ENCODE results near the gene C1orf116. TPM values are rescaled to one million over a fixed set of nuclear protein-coding genes. Genes with fewer than 3 reads are reported as not detected.

The C1orf116 gene
- polyA plus RNA-seq, 1 of the 3 experiments (the other 2 are of a cell fraction), result 0.02 TPM

DNA sequence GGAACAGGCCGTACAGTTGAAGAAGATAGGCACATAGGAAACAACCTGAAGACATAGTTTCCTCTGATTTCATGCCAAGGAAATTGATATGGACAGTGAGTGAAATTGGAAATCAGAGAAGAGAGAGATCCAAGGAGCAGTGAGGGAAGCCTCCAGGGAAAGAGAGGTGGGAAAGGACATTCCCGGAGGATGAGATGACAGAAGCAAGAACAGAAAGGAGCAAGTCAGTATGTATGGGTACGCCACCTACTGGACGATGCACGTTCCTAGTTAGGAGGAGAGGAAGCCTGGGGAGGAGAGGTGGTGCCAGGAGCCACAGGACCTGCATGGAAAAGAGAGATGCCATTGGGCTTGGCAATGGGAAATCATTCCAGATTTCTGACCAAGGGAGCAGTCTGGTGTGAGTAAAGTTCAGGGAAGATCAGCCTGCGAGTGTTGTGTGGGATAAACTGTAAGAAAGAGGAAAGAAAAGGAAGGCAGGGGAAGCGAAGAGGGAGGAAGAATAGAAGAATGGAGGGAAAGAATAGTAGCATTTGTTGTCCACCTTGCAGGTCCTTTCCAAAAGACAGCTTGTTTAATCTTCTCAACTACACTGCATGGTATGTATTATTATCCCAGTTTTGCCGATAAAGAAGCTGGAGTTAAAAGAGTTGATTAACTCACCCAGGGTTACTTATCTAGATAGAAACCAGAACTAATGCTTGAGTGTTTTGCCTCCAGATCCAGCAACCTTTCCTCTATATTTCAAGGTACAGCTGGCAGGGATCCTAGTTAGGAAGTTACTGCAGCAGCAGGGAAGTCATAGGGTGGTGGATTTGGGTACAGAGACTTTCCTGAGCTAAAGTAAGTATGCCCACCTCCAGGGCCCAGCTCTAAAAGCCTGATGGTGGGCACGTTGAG is 27.4 kb downstream of the C1orf116 start:
- Histone ChIP-seq H3K9me3 (no peaks in the 10 kb centered on the region), H3K4me1 (ENCODE audit: control insufficient read depth in 1 of 2, insufficient read depth in 2 of 2, low read depth in 1 of 2, low read length in 1 of 2) (peaks cover 6 to 10% of the 10 kb centered on the region in 2 experiments; a peak in 2 of 4 replicates), H2AFZ (ENCODE audit: low read depth) (no peak overlapping the region; the same call in 1 of the 2 replicates), H4K20me1 (ENCODE audit: insufficient read depth) (no peaks in the 10 kb centered on the region), H3K4me3 (ENCODE audit: low read depth in 2 of 2, low read length in 1 of 2) (no peak overlapping the region), H3K9me2 (no peaks in the 10 kb centered on the region), H3K27ac (ENCODE audit: low read depth in 2 of 2, low read length in 1 of 2) (no peak overlapping the region), H3K27me3 (ENCODE audit: insufficient read depth) (no peaks in the 10 kb centered on the region), H3K4me2 (no peak overlapping the region), H3K36me3 (replicated peaks in 1 of 2; ENCODE audit: control insufficient read depth in 1 of 2, insufficient read depth in 2 of 2, low read length in 1 of 2) (no peaks in the 10 kb centered on the region), H3F3A (replicated peaks; ENCODE audit: insufficient read depth) (no peaks in the 10 kb centered on the region), H3K9ac (no peak overlapping the region), H3K79me2 (ENCODE audit: insufficient read depth) (no peaks in the 10 kb centered on the region)
- ChIA-PET CTCF (interaction anchor here (0.8 to 4.3 kb wide), 23 partner anchors 9 to 494 kb away, joined by 3 to 39 read pairs (median 4); no protein-coding TSS in a partner anchor), POLR2A (no interaction called here)
- TF ChIP-seq, protein P1, sequence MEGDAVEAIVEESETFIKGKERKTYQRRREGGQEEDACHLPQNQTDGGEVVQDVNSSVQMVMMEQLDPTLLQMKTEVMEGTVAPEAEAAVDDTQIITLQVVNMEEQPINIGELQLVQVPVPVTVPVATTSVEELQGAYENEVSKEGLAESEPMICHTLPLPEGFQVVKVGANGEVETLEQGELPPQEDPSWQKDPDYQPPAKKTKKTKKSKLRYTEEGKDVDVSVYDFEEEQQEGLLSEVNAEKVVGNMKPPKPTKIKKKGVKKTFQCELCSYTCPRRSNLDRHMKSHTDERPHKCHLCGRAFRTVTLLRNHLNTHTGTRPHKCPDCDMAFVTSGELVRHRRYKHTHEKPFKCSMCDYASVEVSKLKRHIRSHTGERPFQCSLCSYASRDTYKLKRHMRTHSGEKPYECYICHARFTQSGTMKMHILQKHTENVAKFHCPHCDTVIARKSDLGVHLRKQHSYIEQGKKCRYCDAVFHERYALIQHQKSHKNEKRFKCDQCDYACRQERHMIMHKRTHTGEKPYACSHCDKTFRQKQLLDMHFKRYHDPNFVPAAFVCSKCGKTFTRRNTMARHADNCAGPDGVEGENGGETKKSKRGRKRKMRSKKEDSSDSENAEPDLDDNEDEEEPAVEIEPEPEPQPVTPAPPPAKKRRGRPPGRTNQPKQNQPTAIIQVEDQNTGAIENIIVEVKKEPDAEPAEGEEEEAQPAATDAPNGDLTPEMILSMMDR (IDR thresholded peaks at IDR 0.05), result peak; percentile 74
- TF ChIP-seq IRF3 (IDR thresholded peaks at IDR 0.05; ENCODE audit: low read depth, low read length), result no peak
- 0 out of 2 replicates have a peak, but pooled peaks have one; percentile 31 for TF ChIP-seq RAD21 (IDR thresholded peaks at IDR 0.05; ENCODE audit: low read length)
- peak; percentile 51 for DNase-seq
- WGBS (ENCODE audit: low lambda C conversion rate), result 32% methylated on average over 9 of the region's 9 CpGs

- Histone ChIP-seq H3K4me2 (no peak overlapping the region), H3F3A (replicated peaks; ENCODE audit: insufficient read depth) (no peaks in the 10 kb centered on the region), H3K9me2 (no peaks in the 10 kb centered on the region), H3K36me3 (replicated peaks in 1 of 2; ENCODE audit: control insufficient read depth in 1 of 2, insufficient read depth in 2 of 2, low read length in 1 of 2) (no peaks in the 10 kb centered on the region), H2AFZ (ENCODE audit: low read depth) (no peak overlapping the region), H3K9ac (no peak overlapping the region), H3K4me1 (ENCODE audit: control insufficient read depth in 1 of 2, insufficient read depth in 2 of 2, low read depth in 1 of 2, low read length in 1 of 2) (peaks cover 6 to 10% of the 10 kb centered on the region in 2 experiments; a peak in 2 of 4 replicates), H3K79me2 (ENCODE audit: insufficient read depth) (no peaks in the 10 kb centered on the region), H3K9me3 (no peaks in the 10 kb centered on the region), H3K27me3 (ENCODE audit: insufficient read depth) (no peaks in the 10 kb centered on the region), H3K4me3 (ENCODE audit: low read depth in 2 of 2, low read length in 1 of 2) (no peak overlapping the region), H3K27ac (ENCODE audit: low read depth in 2 of 2, low read length in 1 of 2) (no peak overlapping the region), H4K20me1 (ENCODE audit: insufficient read depth) (no peaks in the 10 kb centered on the region)
- ChIA-PET CTCF (interaction anchor here (1.4 to 4.3 kb wide), 4 partner anchors 19 to 94 kb away, joined by 3 to 39 read pairs (median 4); no protein-coding TSS in a partner anchor), POLR2A (no interaction called here)
- DNase-seq, result no peak
- TF ChIP-seq GABPA (IDR thresholded peaks at IDR 0.05; ENCODE audit: low read depth) (no peak), RAD21 (IDR thresholded peaks at IDR 0.05; ENCODE audit: low read length) (no peak), NFIC (IDR thresholded peaks at IDR 0.05; ENCODE audit: borderline replicate concordance) (no peak), ELF1 (IDR thresholded peaks at IDR 0.05) (no peak), EZH2phosphoT487 (IDR thresholded peaks at IDR 0.05; ENCODE audit: borderline replicate concordance, low read depth) (no peak), MEF2A (IDR thresholded peaks at IDR 0.05; ENCODE audit: borderline replicate concordance, low read depth) (no peak), MAX (IDR thresholded peaks at IDR 0.05; ENCODE audit: low read depth) (no peak), TEAD4 (IDR thresholded peaks at IDR 0.05; ENCODE audit: borderline replicate concordance, insufficient read depth) (no peak)
- TF ChIP-seq, protein P2, sequence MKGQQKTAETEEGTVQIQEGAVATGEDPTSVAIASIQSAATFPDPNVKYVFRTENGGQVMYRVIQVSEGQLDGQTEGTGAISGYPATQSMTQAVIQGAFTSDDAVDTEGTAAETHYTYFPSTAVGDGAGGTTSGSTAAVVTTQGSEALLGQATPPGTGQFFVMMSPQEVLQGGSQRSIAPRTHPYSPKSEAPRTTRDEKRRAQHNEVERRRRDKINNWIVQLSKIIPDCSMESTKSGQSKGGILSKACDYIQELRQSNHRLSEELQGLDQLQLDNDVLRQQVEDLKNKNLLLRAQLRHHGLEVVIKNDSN (IDR thresholded peaks at IDR 0.05; ENCODE audit: borderline replicate concordance, low read depth), result no peak
- TF ChIP-seq, protein P1 (IDR thresholded peaks at IDR 0.05), result no peak
- 80% methylated on average over 4 of the region's 4 CpGs for WGBS (ENCODE audit: low lambda C conversion rate)
These were observed 29.3 kb downstream of the C1orf116 start for GRCh38 chr1:207003210-207003609.

All from SK-N-SH (cell line).